Suprapubic skin (tissue), 4 donors: ENCODE measurements around the gene HEY2.

Experiments
- EP300 ChIP-seq: sonication (generic); formaldehyde crosslinking; IDR thresholded peaks from one replicate; pipeline ENCODE4 v1.6.1; 2017; ENCODE audit warnings: antibody characterized with exemption
- POLR2A ChIP-seq, 2 donors: fragments of 450-650 bp; IDR thresholded peaks; one replicate each; pipeline ENCODE4 v1.6.1; 2017; ENCODE audit warnings: antibody characterized with exemption in 2 of 2, mild to moderate bottlenecking in 2 of 2, moderate library complexity in 2 of 2
- POLR2AphosphoS5 ChIP-seq, 3 donors: sonication (generic); formaldehyde crosslinking; IDR thresholded peaks; one replicate each; pipeline ENCODE4 v1.6.1; 2017; ENCODE audit warnings: antibody characterized with exemption in 3 of 3
- TF ChIP-seq, protein P1 (sequence below), 2 donors: fragments of 200-600 bp in 1 of 2; fragments of 450-650 bp in 1 of 2; sonication (generic) in 1 of 2; IDR thresholded peaks; one replicate each; pipeline ENCODE4 v1.5.1; 2016 to 2019; ENCODE audit warnings: antibody characterized with exemption in 2 of 2, mild to moderate bottlenecking in 1 of 2, moderate library complexity in 1 of 2

DNA sequence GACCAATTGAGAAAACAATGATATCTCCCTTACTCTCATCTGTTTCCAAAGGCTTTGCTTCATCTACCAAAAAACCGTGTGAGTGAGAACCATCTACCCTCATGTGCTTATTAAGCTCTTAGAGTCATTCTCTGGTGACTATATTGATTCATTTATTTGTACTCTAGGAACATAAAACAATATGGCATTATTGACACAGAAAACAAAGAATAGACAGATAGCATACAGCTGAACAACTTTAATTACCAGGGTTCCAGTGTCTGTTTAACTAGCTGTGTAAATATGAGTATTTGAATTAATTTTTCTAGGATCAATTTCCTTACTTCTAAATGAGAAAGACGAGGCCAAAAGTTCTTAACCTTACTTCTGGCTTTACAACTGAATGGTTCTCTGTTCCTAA, 31.3 kb upstream of the HEY2 start:
- TF ChIP-seq, protein P1, sequence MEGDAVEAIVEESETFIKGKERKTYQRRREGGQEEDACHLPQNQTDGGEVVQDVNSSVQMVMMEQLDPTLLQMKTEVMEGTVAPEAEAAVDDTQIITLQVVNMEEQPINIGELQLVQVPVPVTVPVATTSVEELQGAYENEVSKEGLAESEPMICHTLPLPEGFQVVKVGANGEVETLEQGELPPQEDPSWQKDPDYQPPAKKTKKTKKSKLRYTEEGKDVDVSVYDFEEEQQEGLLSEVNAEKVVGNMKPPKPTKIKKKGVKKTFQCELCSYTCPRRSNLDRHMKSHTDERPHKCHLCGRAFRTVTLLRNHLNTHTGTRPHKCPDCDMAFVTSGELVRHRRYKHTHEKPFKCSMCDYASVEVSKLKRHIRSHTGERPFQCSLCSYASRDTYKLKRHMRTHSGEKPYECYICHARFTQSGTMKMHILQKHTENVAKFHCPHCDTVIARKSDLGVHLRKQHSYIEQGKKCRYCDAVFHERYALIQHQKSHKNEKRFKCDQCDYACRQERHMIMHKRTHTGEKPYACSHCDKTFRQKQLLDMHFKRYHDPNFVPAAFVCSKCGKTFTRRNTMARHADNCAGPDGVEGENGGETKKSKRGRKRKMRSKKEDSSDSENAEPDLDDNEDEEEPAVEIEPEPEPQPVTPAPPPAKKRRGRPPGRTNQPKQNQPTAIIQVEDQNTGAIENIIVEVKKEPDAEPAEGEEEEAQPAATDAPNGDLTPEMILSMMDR (IDR thresholded peaks at IDR 0.05), result no peak
- no peak for TF ChIP-seq EP300
- TF ChIP-seq POLR2AphosphoS5 (IDR thresholded peaks at IDR 0.05), result no peak
- TF ChIP-seq POLR2A (IDR thresholded peaks at IDR 0.05), result no peak
